K562 (cell line): Measurements from ENCODE around the gene CDIPT. TPM values are rescaled to one million over a fixed set of nuclear protein-coding genes. Genes with fewer than 3 reads are reported as not detected.

Experiments used
- BCOR ChIP-seq: fragments of 450-650 bp; IDR thresholded peaks from 2 replicates; pipeline ENCODE4 v1.6.1; 2016
- BRD9 ChIP-seq: fragments of 450-650 bp; IDR thresholded peaks from 2 replicates; pipeline ENCODE4 v1.6.1; 2018; ENCODE audit warnings: low read depth; ENCODE audit not compliant: partially characterized antibody
- CHD1 ChIP-seq: fragments of 200-600 bp; sonication (generic); IDR thresholded peaks from one replicate; pipeline ENCODE4 v1.6.1; 2012; ENCODE audit warnings: mild to moderate bottlenecking, moderate library complexity, low read length, inconsistent platforms
- CHD2 ChIP-seq: IDR thresholded peaks from 2 replicates; pipeline ENCODE4 v1.6.1; 2011; ENCODE audit warnings: low read depth, low read length
- CREM ChIP-seq: IDR thresholded peaks from 2 replicates; pipeline ENCODE4 v1.6.1; 2014; ENCODE audit warnings: antibody characterized with exemption, low read depth
- CTBP1 ChIP-seq: fragments of 450-650 bp; IDR thresholded peaks from 2 replicates; pipeline ENCODE4 v1.6.1; 2016; ENCODE audit warnings: borderline replicate concordance
- FOXA3 ChIP-seq, 2 experiments: fragments of 450-650 bp in 1 of 2; sonication (generic) in 1 of 2; formaldehyde crosslinking; IDR thresholded peaks in 1 of 2; conservative IDR thresholded peaks in 1 of 2; 2 replicates each; pipeline versions ENCODE4 v1.4.0 to v1.8.0; 2020 to 2022; ENCODE audit warnings: mild to moderate bottlenecking in 2 of 2, missing genetic modification reagents in 1 of 2
- FOXM1 ChIP-seq, 2 experiments: fragments of 450-650 bp in 1 of 2; sonication (generic) in 1 of 2; formaldehyde crosslinking in 1 of 2; IDR thresholded peaks; 2 replicates each; pipeline versions ENCODE4 v1.6.1 to v1.9.0; 2017 to 2022; ENCODE audit warnings: low read depth in 2 of 2, mild to moderate bottlenecking in 2 of 2, missing genetic modification reagents in 1 of 2, moderate library complexity in 1 of 2
- FOXO4 ChIP-seq: fragments of 450-650 bp; formaldehyde crosslinking; IDR thresholded peaks from 2 replicates; pipeline ENCODE4 v1.4.0; 2020; ENCODE audit warnings: mild to moderate bottlenecking, moderate library complexity
- GABPA ChIP-seq: fragments of 200-800 bp; sonication (Bioruptor generic); conservative IDR thresholded peaks from 2 replicates; pipeline ENCODE4 v1.6.1; 2016; ENCODE audit warnings: low read depth, missing genetic modification characterization, missing compliant biosample characterization
- KLF10 ChIP-seq: fragments of 250-450 bp; sonication (Bioruptor Pico); IDR thresholded peaks from 2 replicates; pipeline ENCODE4 v1.6.1; 2021; ENCODE audit warnings: matching md5 sums
- MXD1 ChIP-seq: fragments of 250-450 bp; sonication (Bioruptor Pico); IDR thresholded peaks from 2 replicates; pipeline ENCODE4 v1.8.0; 2021; ENCODE audit warnings: borderline replicate concordance, mild to moderate bottlenecking, moderate library complexity; ENCODE audit not compliant: poor library complexity, severe bottlenecking
- NCOA4 ChIP-seq: fragments of 450-650 bp; IDR thresholded peaks from 2 replicates; pipeline ENCODE4 v1.6.1; 2018; ENCODE audit warnings: mild to moderate bottlenecking; ENCODE audit not compliant: partially characterized antibody
- PTBP1 ChIP-seq: fragments of 200-400 bp; formaldehyde crosslinking; IDR thresholded peaks from 2 replicates; pipeline ENCODE4 v1.6.1; 2017; ENCODE audit warnings: low read depth, low read length
- RBM14 ChIP-seq: fragments of 200-400 bp; formaldehyde crosslinking; IDR thresholded peaks from 2 replicates; pipeline ENCODE4 v1.6.1; 2018; ENCODE audit warnings: low read depth, mild to moderate bottlenecking, low read length, moderate library complexity, borderline replicate concordance; ENCODE audit not compliant: insufficient read depth
- SMC3 ChIP-seq: conservative IDR thresholded peaks from 2 replicates; pipeline ENCODE4 v1.6.1; 2011; ENCODE audit warnings: low read depth, low read length, improper control_type of control experiment; ENCODE audit not compliant: insufficient read depth
- SP1 ChIP-seq: sonication (generic); formaldehyde crosslinking; IDR thresholded peaks from 2 replicates; pipeline ENCODE4 v1.8.1; 2022; ENCODE audit warnings: mild to moderate bottlenecking, missing genetic modification reagents
- TOE1 ChIP-seq, 2 experiments: fragments of 450-650 bp in 1 of 2; sonication (generic) in 1 of 2; formaldehyde crosslinking in 1 of 2; IDR thresholded peaks; 2 replicates each; pipeline versions ENCODE4 v1.7.1 to v1.8.0; 2016 to 2022; ENCODE audit warnings: borderline replicate concordance in 2 of 2, mild to moderate bottlenecking in 2 of 2, antibody characterized with exemption in 1 of 2, inconsistent platforms in 1 of 2, low read depth in 1 of 2, missing genetic modification reagents in 1 of 2, moderate library complexity in 1 of 2
- ZBTB12 ChIP-seq: fragments of 250-450 bp; sonication (Bioruptor Pico); IDR thresholded peaks from 2 replicates; pipeline ENCODE4 v1.4.0; 2020
- ZKSCAN1 ChIP-seq: fragments of 150-350 bp; IDR thresholded peaks from 2 replicates; pipeline ENCODE4 v1.6.1; 2016; ENCODE audit warnings: low read depth, low read length
- ZNF253 ChIP-seq: fragments of 250-450 bp; sonication (Bioruptor Pico); conservative IDR thresholded peaks from 2 replicates; pipeline ENCODE4 v1.6.1; 2021; ENCODE audit warnings: mild to moderate bottlenecking
- ZNF445 ChIP-seq: fragments of 250-450 bp; sonication (Bioruptor Pico); IDR thresholded peaks from 2 replicates; pipeline ENCODE4 v1.4.0; 2020; ENCODE audit warnings: low read depth, mild to moderate bottlenecking, moderate library complexity
- ZNF586 ChIP-seq: fragments of 450-650 bp; formaldehyde crosslinking; conservative IDR thresholded peaks from 2 replicates; pipeline ENCODE4 v1.4.0; 2020; ENCODE audit warnings: mild to moderate bottlenecking, moderate library complexity
- ZNF644 ChIP-seq: fragments of 200-800 bp; sonication (Bioruptor generic); IDR thresholded peaks from 2 replicates; pipeline ENCODE4 v1.6.1; 2016; ENCODE audit warnings: low read depth, missing genetic modification characterization, missing compliant biosample characterization
- ZNF707 ChIP-seq: fragments of 250-450 bp; sonication (Bioruptor Pico); conservative IDR thresholded peaks from 2 replicates; pipeline ENCODE4 v1.8.0; 2022; ENCODE audit warnings: inconsistent platforms, mild to moderate bottlenecking, moderate library complexity
- ZNF717 ChIP-seq: fragments of 250-450 bp; sonication (Bioruptor Pico); IDR thresholded peaks from 2 replicates; pipeline ENCODE4 v1.5.0; 2021
- polyA plus RNA-seq, 8 experiments: library from polyadenylated mRNA; depleted of rRNA in 4 of 8; stranded (reverse) in 5 of 8; unstranded in 3 of 8; fragments of >200 nt; fragmentation: Nextera tagmentation in 2 of 8; fragmentation: Illumina TruSeq in 1 of 8; extraction: Ambion mirVana in 2 of 8; extraction: Trizol in 1 of 8; gene quantifications; 2 replicates each; pipeline versions ENCODE4 v1.2.1 to v1.2.3, GENCODE V29; 2011 to 2014; ENCODE audit warnings: inconsistent platforms in 1 of 8, missing spikeins in 1 of 8
- total RNA-seq, 7 experiments: library from RNA; depleted of rRNA in 6 of 7; stranded (reverse); fragments of >200 nt in 6 of 7; fragmentation: Illumina TruSeq in 2 of 7; extraction: Trizol in 2 of 7; gene quantifications; 2 replicates each; pipeline versions ENCODE4 v1.2.1 to v1.2.3, GENCODE V29; 2011 to 2021; ENCODE audit warnings: low replicate concordance in 1 of 7

The CDIPT gene
- total and polyA plus RNA-seq, 9 of the 15 experiments (the other 6 are each of a cell fraction or from before 2014, with no cell fraction given), result 1.3 to 37.0 (median 23.0) TPM

- TF ChIP-seq ZBTB12 (no peak), ZNF707 (CRISPR knock-in tag) (no peak), RBM14 (no peak), GABPA (no peak), CTBP1 (peak; percentile 6; the same call in 1 of the 2 replicates), FOXA3 (CRISPR knock-in tag; conservative IDR thresholded peaks at IDR 0.05 in 1 of 2, IDR thresholded peaks at IDR 0.05 in 1 of 2) (no peak), KLF10 (0 out of 2 replicates have a peak, but pooled peaks have one; percentile 58), SMC3 (0 out of 2 replicates have a peak, but pooled peaks have one; percentile 4), SP1 (peak; percentile 79), ZNF253 (CRISPR knock-in tag) (no peak), CHD2 (0 out of 2 replicates have a peak, but pooled peaks have one; percentile 9), CREM (peak; percentile 47), ZNF644 (tag) (no peak), NCOA4 (no peak), FOXO4 (CRISPR knock-in tag) (no peak), FOXM1 (IDR thresholded peaks at IDR 0.05; ENCODE audit: low read depth) (no peak), FOXM1 (CRISPR knock-in tag; IDR thresholded peaks at IDR 0.05; ENCODE audit: low read depth) (no peak), ZNF717 (CRISPR knock-in tag) (0 out of 2 replicates have a peak, but pooled peaks have one; percentile 39), BCOR (no peak), ZNF445 (CRISPR knock-in tag) (no peak), PTBP1 (no peak), TOE1 (IDR thresholded peaks at IDR 0.05; ENCODE audit: borderline replicate concordance) (no peak), TOE1 (CRISPR knock-in tag; IDR thresholded peaks at IDR 0.05; ENCODE audit: borderline replicate concordance, low read depth) (no peak), MXD1 (CRISPR knock-in tag) (no peak), BRD9 (no peak), ZNF586 (CRISPR knock-in tag) (0 out of 2 replicates have a peak, but pooled peaks have one; percentile 64), ZKSCAN1 (0 out of 2 replicates have a peak, but pooled peaks have one; percentile 18), CHD1 (no peak)
Observed at GRCh38 chr16:29811170-29811895, 51.7 kb downstream of the CDIPT start (continued).
